WERI-Rb-1 (cell line): ENCODE measurements around the gene BLNK.

Experiments
- DNase-seq: peaks from one replicate; pipeline ENCODE4 v3.0.0-alpha.2; 2020
- H3K27ac ChIP-seq: fragments of 250-450 bp; sonication (Bioruptor Pico); 2 replicates; pipeline ENCODE4 v1.5.1; 2020; ENCODE audit warnings: mild to moderate bottlenecking, moderate library complexity
- H3K27me3 ChIP-seq: fragments of 250-450 bp; sonication (Bioruptor Pico); 2 replicates; pipeline ENCODE4 v1.5.1; 2021; ENCODE audit warnings: mild to moderate bottlenecking, low read depth, moderate library complexity; ENCODE audit not compliant: insufficient read depth, severe bottlenecking
- H3K36me3 ChIP-seq: fragments of 250-450 bp; sonication (Bioruptor Pico); 2 replicates; pipeline ENCODE4 v1.5.1; 2020; ENCODE audit warnings: mild to moderate bottlenecking, moderate library complexity
- H3K4me3 ChIP-seq: 2 replicates; pipeline ENCODE4 v1.5.1; 2011; ENCODE audit warnings: low read depth, mild to moderate bottlenecking, control low read depth, low read length
- H3K9me3 ChIP-seq: fragments of 250-450 bp; sonication (Bioruptor Pico); 2 replicates; pipeline ENCODE4 v1.5.1; 2021; ENCODE audit warnings: mild to moderate bottlenecking, moderate library complexity; ENCODE audit not compliant: severe bottlenecking
- CTCF ChIP-seq: IDR thresholded peaks from 2 replicates; pipeline ENCODE4 v1.5.1; 2011; ENCODE audit warnings: low read depth, mild to moderate bottlenecking, control low read depth, inconsistent platforms, low read length

Gene BLNK

GRCh38 chr10:96271016-96271815, at the start of gene BLNK:
TSS of gene BLNK (minus strand) at chr10:96271569. CDS start at chr10:96271398, 171 bp downstream.
- no peak for DNase-seq
- no peaks in the 10 kb centered on the region for H3K27me3 ChIP-seq
- no peaks in the 10 kb centered on the region for H3K9me3 ChIP-seq
- no peak within 1 kb of the TSS for H3K4me3 ChIP-seq
- H3K27ac ChIP-seq = no peak within 1 kb of the TSS
- no peak for TF ChIP-seq CTCF
- H3K36me3 ChIP-seq = no peaks in the 10 kb centered on the region

GRCh38 chr10:96319754-96320474, 48.5 kb upstream of the BLNK start:
- Histone ChIP-seq H3K4me3 (no peak overlapping the region), H3K27me3 (no peaks in the 10 kb centered on the region), H3K9me3 (no peaks in the 10 kb centered on the region), H3K36me3 (no peaks in the 10 kb centered on the region), H3K27ac (no peak overlapping the region)
- DNase-seq = no peak
- TF ChIP-seq CTCF = no peak

GRCh38 chr10:96317067-96317833, 45.9 kb upstream of the BLNK start:
- no peaks in the 10 kb centered on the region for H3K27me3 ChIP-seq
- no peak for TF ChIP-seq CTCF
- H3K36me3 ChIP-seq = no peaks in the 10 kb centered on the region
- H3K9me3 ChIP-seq = no peaks in the 10 kb centered on the region
- no peak overlapping the region for H3K4me3 ChIP-seq
- H3K27ac ChIP-seq = no peak overlapping the region
- no peak for DNase-seq

- no peak overlapping the region for H3K4me3 ChIP-seq
- H3K9me3 ChIP-seq = no peaks in the 10 kb centered on the region
- H3K27me3 ChIP-seq = no peaks in the 10 kb centered on the region
- no peak for TF ChIP-seq CTCF
- H3K36me3 ChIP-seq = no peaks in the 10 kb centered on the region
- H3K27ac ChIP-seq = no peak overlapping the region
- no peak for DNase-seq
These were observed 42.0 kb upstream of the BLNK start for GRCh38 chr10:96313344-96313743.

GRCh38 chr10:96311180-96311715, 39.9 kb upstream of the BLNK start:
- Histone ChIP-seq H3K27ac (no peak overlapping the region), H3K4me3 (no peak overlapping the region), H3K9me3 (no peaks in the 10 kb centered on the region), H3K36me3 (no peaks in the 10 kb centered on the region), H3K27me3 (no peaks in the 10 kb centered on the region)
- no peak for DNase-seq
- TF ChIP-seq CTCF = no peak
